Bone marrow (tissue), 2 donors: ENCODE measurements around the gene PTPN6.

Source experiments
- DNase-seq, 2 donors: peaks; one replicate each; lab custom pipeline; 2025; lab: John Stamatoyannopoulos, UW

Gene PTPN6

GRCh38 chr12:6941782-6942181 lies 9.4 kb upstream of the PTPN6 start:
- no peak for DNase-seq

- DNase-seq, result no peak
Observed at GRCh38 chr12:6942331-6942665, 8.9 kb upstream of the PTPN6 start.

- DNase-seq, result peak; percentile 27 to 89
Observed at GRCh38 chr12:6943389-6943721, 7.8 kb upstream of the PTPN6 start.

- DNase-seq, result peak; percentile 76 to 89
Observed at GRCh38 chr12:6943722-6944380, 7.3 kb upstream of the PTPN6 start, which contains the start of the genes C12orf57 and RNU7-1. Gene C12orf57, plus strand, starts transcription at chr12:6944022. Its CDS starts 100 bp downstream, at chr12:6944122. Gene RNU7-1, plus strand, starts transcription at chr12:6943816.

- peak; percentile 76 to 82 for DNase-seq
Observed at GRCh38 chr12:6944381-6945186, 6.6 kb upstream of the PTPN6 start.

GRCh38 chr12:6945613-6946012 lies 5.5 kb upstream of the PTPN6 start:
- no peak for DNase-seq

GRCh38 chr12:6946033-6946919 lies 4.9 kb upstream of the PTPN6 start:
- no peak for DNase-seq

- DNase-seq, result no peak
Observed at GRCh38 chr12:6946920-6947374, 4.2 kb upstream of the PTPN6 start.

- DNase-seq, result no peak
Observed at GRCh38 chr12:6947615-6948014, 3.5 kb upstream of the PTPN6 start.

- no peak for DNase-seq
Observed at GRCh38 chr12:6948873-6949594, 2.1 kb upstream of the PTPN6 start.

- DNase-seq, result no peak
Observed at GRCh38 chr12:6950401-6950801, 755 bp upstream of the PTPN6 start.

- no peak for DNase-seq
Observed at GRCh38 chr12:6951551-6952120, 480 bp downstream of the PTPN6 start.

- DNase-seq, result no peak
Observed at GRCh38 chr12:6952121-6952862, 1.1 kb downstream of the PTPN6 start.

GRCh38 chr12:6952863-6953441 lies 1.8 kb downstream of the PTPN6 start:
- DNase-seq, result no peak

- DNase-seq, result peak; percentile 95 to 98
Observed at GRCh38 chr12:6953442-6954315, 2.5 kb downstream of the PTPN6 start.

GRCh38 chr12:6954316-6955107 lies 3.4 kb downstream of the PTPN6 start:
- DNase-seq, result no peak

- DNase-seq, result no peak
Observed at GRCh38 chr12:6955108-6956020, 4.2 kb downstream of the PTPN6 start.
